ENCODE data around the gene ITIH6. TPM values are rescaled to one million over a fixed set of nuclear protein-coding genes. Genes with fewer than 3 reads are reported as not detected.

Gene ITIH6
- total RNA-seq, 1 experiment from 2014 or later: 0.29 TPM

GRCh38 chrX:54808605-54809483 lies 10.8 kb upstream of the ITIH6 start:
- Histone ChIP-seq H3K36me3 (ENCODE audit: control insufficient read depth, insufficient read depth, low read length) (no peaks in the 10 kb centered on the region), H3K27me3 (replicated peaks; ENCODE audit: control insufficient read depth, insufficient read depth, low read length) (no peaks in the 10 kb centered on the region), H3K4me3 (ENCODE audit: low read depth, low read length) (peak overlapping the region; percentile 64), H3K4me1 (peaks cover 13% of the 10 kb centered on the region), H3K9me3 (no peaks in the 10 kb centered on the region)
- intact Hi-C loops (cut with micrococcal nuclease; ENCODE audit: unreplicated experiment): loop anchor here (2.0 to 10.0 kb wide), 2 partner anchors 170 to 306 kb away; no protein-coding TSS in a partner anchor
- peak overlapping the region; percentile 99 for H3K4me3 Mint-ChIP-seq (ENCODE audit: unreplicated experiment)
- peaks cover 6% of the 10 kb centered on the region for H3K9me3 Mint-ChIP-seq (ENCODE audit: unreplicated experiment)
- ChIA-PET CTCF (interaction anchor here (0.6 to 1.7 kb wide), 2 partner anchors 169 to 1834 kb away, joined by 3 to 5 read pairs; no protein-coding TSS in a partner anchor), POLR2A (interaction anchor here (0.6 to 1.5 kb wide), 5 partner anchors 169 to 557 kb away, joined by 3 to 6 read pairs (median 4); partner anchors contain the start of genes APEX2, GNL3L and TSR2)
- TF ChIP-seq, protein P1, sequence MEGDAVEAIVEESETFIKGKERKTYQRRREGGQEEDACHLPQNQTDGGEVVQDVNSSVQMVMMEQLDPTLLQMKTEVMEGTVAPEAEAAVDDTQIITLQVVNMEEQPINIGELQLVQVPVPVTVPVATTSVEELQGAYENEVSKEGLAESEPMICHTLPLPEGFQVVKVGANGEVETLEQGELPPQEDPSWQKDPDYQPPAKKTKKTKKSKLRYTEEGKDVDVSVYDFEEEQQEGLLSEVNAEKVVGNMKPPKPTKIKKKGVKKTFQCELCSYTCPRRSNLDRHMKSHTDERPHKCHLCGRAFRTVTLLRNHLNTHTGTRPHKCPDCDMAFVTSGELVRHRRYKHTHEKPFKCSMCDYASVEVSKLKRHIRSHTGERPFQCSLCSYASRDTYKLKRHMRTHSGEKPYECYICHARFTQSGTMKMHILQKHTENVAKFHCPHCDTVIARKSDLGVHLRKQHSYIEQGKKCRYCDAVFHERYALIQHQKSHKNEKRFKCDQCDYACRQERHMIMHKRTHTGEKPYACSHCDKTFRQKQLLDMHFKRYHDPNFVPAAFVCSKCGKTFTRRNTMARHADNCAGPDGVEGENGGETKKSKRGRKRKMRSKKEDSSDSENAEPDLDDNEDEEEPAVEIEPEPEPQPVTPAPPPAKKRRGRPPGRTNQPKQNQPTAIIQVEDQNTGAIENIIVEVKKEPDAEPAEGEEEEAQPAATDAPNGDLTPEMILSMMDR (IDR thresholded peaks at IDR 0.05; ENCODE audit: insufficient read depth in 1 of 2, low read depth in 1 of 2, low read length in 1 of 2, severe bottlenecking in 1 of 2, unreplicated experiment in 1 of 2): no peak
- peak; percentile 93 to 96 for DNase-seq
- H3K27me3 Mint-ChIP-seq (ENCODE audit: insufficient read depth, unreplicated experiment): peaks cover 3% of the 10 kb centered on the region
- BruUV-seq (replicated peaks): TSS peak; percentile 80
- H3K4me1 Mint-ChIP-seq (ENCODE audit: low read depth, unreplicated experiment): peaks cover 11% of the 10 kb centered on the region
- peak overlapping the region; percentile 99 for H3K27ac Mint-ChIP-seq (ENCODE audit: unreplicated experiment)
- peaks cover 23% of the 10 kb centered on the region for H3K36me3 Mint-ChIP-seq (ENCODE audit: insufficient read depth, unreplicated experiment)

DNA sequence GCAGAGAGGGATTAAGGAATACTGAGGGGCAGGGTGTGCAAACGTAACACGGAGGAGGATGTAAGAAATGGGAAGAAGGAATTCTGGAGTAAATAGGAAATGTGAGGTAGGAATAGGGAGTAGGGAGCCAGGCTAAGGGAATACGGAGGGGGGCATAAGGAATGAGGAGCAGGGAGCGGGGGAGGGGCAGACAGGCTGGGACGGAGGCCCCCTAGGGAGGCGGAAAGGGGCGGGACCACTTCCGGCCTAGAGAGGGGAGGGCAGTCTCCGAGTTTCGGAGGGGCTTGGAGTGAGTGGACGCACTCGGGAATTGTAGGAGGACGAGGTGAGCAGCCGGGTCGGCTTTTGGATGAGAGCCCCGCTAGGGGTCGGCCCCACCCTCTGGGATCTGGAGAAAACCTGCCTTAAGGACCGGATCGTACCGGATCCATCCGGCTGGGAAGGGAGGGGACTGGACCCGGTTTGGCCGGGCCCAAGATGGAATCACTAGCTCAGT lies 10.1 kb upstream of the ITIH6 start:
- no peaks in the 10 kb centered on the region for H3K9me3 ChIP-seq
- peak overlapping the region; percentile 99 for H3K4me3 Mint-ChIP-seq (ENCODE audit: unreplicated experiment)
- ChIA-PET CTCF (interaction anchor here (0.6 to 1.7 kb wide), 2 partner anchors 169 to 1833 kb away, joined by 3 to 5 read pairs; no protein-coding TSS in a partner anchor), POLR2A (interaction anchor here (0.6 to 1.5 kb wide), 5 partner anchors 169 to 556 kb away, joined by 3 to 6 read pairs (median 4); partner anchors contain the start of genes APEX2, GNL3L and TSR2)
- no peaks in the 10 kb centered on the region for H3K27me3 ChIP-seq (replicated peaks; ENCODE audit: control insufficient read depth, insufficient read depth, low read length)
- TF ChIP-seq, protein P1 (IDR thresholded peaks at IDR 0.05; ENCODE audit: insufficient read depth in 1 of 2, low read depth in 1 of 2, low read length in 1 of 2, severe bottlenecking in 1 of 2, unreplicated experiment in 1 of 2): no peak
- H3K36me3 ChIP-seq (ENCODE audit: control insufficient read depth, insufficient read depth, low read length): no peaks in the 10 kb centered on the region
- peaks cover 3% of the 10 kb centered on the region for H3K27me3 Mint-ChIP-seq (ENCODE audit: insufficient read depth, unreplicated experiment)
- H3K4me3 ChIP-seq (ENCODE audit: low read depth, low read length): peak overlapping the region; percentile 64
- intact Hi-C loops (cut with micrococcal nuclease; ENCODE audit: unreplicated experiment): loop anchor here (2.0 to 10.0 kb wide), 2 partner anchors 169 to 307 kb away; no protein-coding TSS in a partner anchor
- BruUV-seq (replicated peaks): no TSS peak
- H3K9me3 Mint-ChIP-seq (ENCODE audit: unreplicated experiment): peaks cover 6% of the 10 kb centered on the region
- no peak for DNase-seq
- peak overlapping the region; percentile 99 for H3K27ac Mint-ChIP-seq (ENCODE audit: unreplicated experiment)
- peaks cover 13% of the 10 kb centered on the region for H3K4me1 ChIP-seq
- peaks cover 12% of the 10 kb centered on the region for H3K4me1 Mint-ChIP-seq (ENCODE audit: low read depth, unreplicated experiment)
- H3K36me3 Mint-ChIP-seq (ENCODE audit: insufficient read depth, unreplicated experiment): peaks cover 20% of the 10 kb centered on the region

- Histone ChIP-seq H3K27me3 (replicated peaks; ENCODE audit: control insufficient read depth, insufficient read depth, low read length) (no peaks in the 10 kb centered on the region), H3K9me3 (no peaks in the 10 kb centered on the region), H3K4me3 (ENCODE audit: low read depth, low read length) (peak within 1 kb of the TSS; percentile 64), H3K4me1 (peaks cover 13% of the 10 kb centered on the region), H3K36me3 (ENCODE audit: control insufficient read depth, insufficient read depth, low read length) (no peaks in the 10 kb centered on the region)
- Mint-ChIP-seq H3K36me3 (ENCODE audit: insufficient read depth, unreplicated experiment) (peaks cover 20% of the 10 kb centered on the region), H3K4me1 (ENCODE audit: low read depth, unreplicated experiment) (peaks cover 12% of the 10 kb centered on the region), H3K27ac (ENCODE audit: unreplicated experiment) (peak within 1 kb of the TSS; percentile 99), H3K4me3 (ENCODE audit: unreplicated experiment) (peak within 1 kb of the TSS; percentile 99), H3K9me3 (ENCODE audit: unreplicated experiment) (peaks cover 6% of the 10 kb centered on the region), H3K27me3 (ENCODE audit: insufficient read depth, unreplicated experiment) (peaks cover 3% of the 10 kb centered on the region)
- peak in 1 of 2 experiments; percentile 9 for DNase-seq
- ChIA-PET CTCF (interaction anchor here (0.6 to 1.7 kb wide), 2 partner anchors 168 to 1833 kb away, joined by 3 to 5 read pairs; no protein-coding TSS in a partner anchor), POLR2A (interaction anchor here (0.6 to 1.5 kb wide), 3 partner anchors 192 to 555 kb away, joined by 3 to 6 read pairs (median 4); partner anchors contain the start of genes APEX2 and GNL3L)
- intact Hi-C loops (cut with micrococcal nuclease; ENCODE audit: unreplicated experiment): loop anchor here (2.0 to 10.0 kb wide), 2 partner anchors 169 to 307 kb away; no protein-coding TSS in a partner anchor
- no TSS peak for BruUV-seq (replicated peaks)
- TF ChIP-seq, protein P1 (IDR thresholded peaks at IDR 0.05; ENCODE audit: insufficient read depth in 1 of 2, low read depth in 1 of 2, low read length in 1 of 2, severe bottlenecking in 1 of 2, unreplicated experiment in 1 of 2): no peak
Observed at GRCh38 chrX:54807524-54808108, 9.6 kb upstream of the ITIH6 start, which contains the start of gene MAGED2. Gene MAGED2, plus strand, starts transcription at chrX:54807745. Its CDS starts 1,587 bp downstream, at chrX:54809332.
